Stomach (tissue), 9 donors: ENCODE measurements around the gene PITPNC1. TPM values are rescaled to one million over a fixed set of nuclear protein-coding genes. Genes with fewer than 3 reads are reported as not detected.

Source experiments
- DNase-seq, 2 donors: peaks; one replicate each; pipeline versions ENCODE4 v3.0.0 to v3.0.0-alpha.2; 2013 to 2019
- H3K27ac ChIP-seq, 5 donors: fragments of 200-600 bp in 4 of 5; sonication (generic) in 4 of 5; one replicate each; pipeline ENCODE4 v1.5.1; 2013 to 2019; ENCODE audit warnings: mild to moderate bottlenecking in 1 of 5, moderate library complexity in 1 of 5
- H3K27me3 ChIP-seq, 3 donors: fragments of 200-600 bp; sonication (generic); one replicate each; pipeline ENCODE4 v1.5.1; 2017 to 2019; ENCODE audit warnings: mixed run types in 1 of 3
- H3K36me3 ChIP-seq, 4 donors: fragments of 200-600 bp; sonication (generic); 1 replicate in 3 of 4; 2 replicates in 1 of 4; pipeline ENCODE4 v1.5.1; 2016 to 2019
- H3K4me1 ChIP-seq, 4 donors: fragments of 200-600 bp; sonication (generic); one replicate each; pipeline ENCODE4 v1.5.1; 2016 to 2019
- H3K4me3 ChIP-seq, 4 donors: fragments of 200-600 bp; sonication (generic) in 3 of 4; one replicate each; pipeline ENCODE4 v1.5.1; 2016 to 2019; ENCODE audit warnings: mild to moderate bottlenecking in 1 of 4
- H3K9me3 ChIP-seq, 4 donors: fragments of 200-600 bp; sonication (generic); one replicate each; pipeline ENCODE4 v1.5.1; 2016 to 2019
- CTCF ChIP-seq, 7 experiments: fragments of 450-650 bp in 4 of 7; fragments of 200-600 bp in 3 of 7; sonication (generic) in 3 of 7; IDR thresholded peaks; one replicate each; pipeline ENCODE4 v1.5.1; 2016 to 2019; ENCODE audit warnings: antibody characterized with exemption in 7 of 7, control low read depth in 2 of 7, mild to moderate bottlenecking in 1 of 7
- EP300 ChIP-seq: sonication (generic); formaldehyde crosslinking; IDR thresholded peaks from one replicate; pipeline ENCODE4 v1.6.1; 2017; ENCODE audit warnings: antibody characterized with exemption
- POLR2A ChIP-seq, 4 donors: fragments of 450-650 bp; IDR thresholded peaks; one replicate each; pipeline ENCODE4 v1.6.1; 2016; ENCODE audit warnings: antibody characterized with exemption in 4 of 4, control low read depth in 2 of 4, mild to moderate bottlenecking in 1 of 4, moderate library complexity in 1 of 4
- POLR2AphosphoS5 ChIP-seq, 3 donors: sonication (generic); formaldehyde crosslinking; IDR thresholded peaks; one replicate each; pipeline ENCODE4 v1.6.1; 2016; ENCODE audit warnings: antibody characterized with exemption in 3 of 3
- WGBS, 5 donors: extraction: QIAGEN DNeasy Blood & Tissue Kit in 3 of 5; methylation state at CpG; one replicate each; pipeline versions ENCODE4 v1.1.5 to v1.1.7; 2013 to 2018; 5-methylcytosine and 5-hydroxymethylcytosine counted together
- intact Hi-C: fragments of 100-400 bp; cut with DNase I; formaldehyde crosslinking; loops from one replicate; pipeline ENCODE4 v1.15.1; 2023; ENCODE audit warnings: low total_unique reads
- polyA plus RNA-seq, 3 donors: library from polyadenylated mRNA; stranded (reverse); fragments of 200-250 nt; gene quantifications; one replicate each; pipeline ENCODE4 v1.2.3, GENCODE V29; 2013
- total RNA-seq, 5 donors: library from RNA; depleted of rRNA; stranded (reverse); fragments of >200 nt; gene quantifications; one replicate each; pipeline versions ENCODE4 v1.1.0 to v1.2.3, GENCODE V29; 2014 to 2016
- donor health status: healthy with polysubstance abuse.
- donor health status: Bipolar disorder and iron deficiency.
- donor health status: healthy.

The PITPNC1 gene
- total and polyA plus RNA-seq, 8 donors, result 2.3 to 25.3 (median 14.4) TPM

- Histone ChIP-seq H3K4me1 (peaks cover 0 to 14% (median 3%) of the 10 kb centered on the region in 4 donors), H3K27me3 (no peaks in the 10 kb centered on the region), H3K36me3 (peaks cover 0 to 5% (median 2%) of the 10 kb centered on the region in 4 donors), H3K9me3 (peaks cover 0 to 5% (median 0%) of the 10 kb centered on the region in 4 donors), H3K4me3 (no peak overlapping the region), H3K27ac (no peak overlapping the region)
- intact Hi-C loops, result no loop called here
- no peak for DNase-seq
- no peak for TF ChIP-seq CTCF (IDR thresholded peaks at IDR 0.05)
- no peak for TF ChIP-seq EP300
- no peak for TF ChIP-seq POLR2AphosphoS5 (IDR thresholded peaks at IDR 0.05)
- no peak for TF ChIP-seq POLR2A (IDR thresholded peaks at IDR 0.05)
- 94 to 99% (median 98%) methylated on average over 6 of the region's 6 CpGs for WGBS, 5 donors
Observed at GRCh38 chr17:67554634-67555033, 177.6 kb downstream of the PITPNC1 start.

- Histone ChIP-seq H3K4me3 (no peak overlapping the region), H3K36me3 (peaks cover 0 to 5% (median 2%) of the 10 kb centered on the region in 4 donors), H3K27ac (no peak overlapping the region), H3K4me1 (peaks cover 0 to 11% (median 3%) of the 10 kb centered on the region in 4 donors), H3K9me3 (peaks cover 0 to 5% (median 0%) of the 10 kb centered on the region in 4 donors), H3K27me3 (no peaks in the 10 kb centered on the region)
- intact Hi-C loops, result no loop called here
- 89 to 100% (median 100%) methylated on average over 1 of the region's 1 CpG for WGBS, 5 donors
- DNase-seq, result no peak
- no peak for TF ChIP-seq POLR2AphosphoS5 (IDR thresholded peaks at IDR 0.05)
- no peak for TF ChIP-seq CTCF (IDR thresholded peaks at IDR 0.05)
- no peak for TF ChIP-seq POLR2A (IDR thresholded peaks at IDR 0.05)
- no peak for TF ChIP-seq EP300
Observed at GRCh38 chr17:67555855-67556254, 178.8 kb downstream of the PITPNC1 start.

GRCh38 chr17:67557052-67557845 is 180.2 kb downstream of the PITPNC1 start:
- DNase-seq, result no peak
- Histone ChIP-seq H3K27me3 (no peaks in the 10 kb centered on the region), H3K36me3 (peaks cover 0 to 5% (median 2%) of the 10 kb centered on the region in 4 donors), H3K4me3 (no peak overlapping the region), H3K4me1 (peaks cover 0 to 11% (median 3%) of the 10 kb centered on the region in 4 donors), H3K27ac (no peak overlapping the region), H3K9me3 (peaks cover 0 to 5% (median 0%) of the 10 kb centered on the region in 4 donors)
- intact Hi-C loops, result no loop called here
- TF ChIP-seq POLR2AphosphoS5 (IDR thresholded peaks at IDR 0.05) (no peak), EP300 (no peak), POLR2A (IDR thresholded peaks at IDR 0.05) (no peak), CTCF (IDR thresholded peaks at IDR 0.05) (no peak)
- 92 to 96% (median 92%) methylated on average over 11 of the region's 11 CpGs for WGBS, 5 donors

- TF ChIP-seq POLR2AphosphoS5 (IDR thresholded peaks at IDR 0.05) (no peak), POLR2A (IDR thresholded peaks at IDR 0.05) (no peak), CTCF (IDR thresholded peaks at IDR 0.05) (no peak), EP300 (no peak)
- Histone ChIP-seq H3K36me3 (peaks cover 0 to 5% (median 2%) of the 10 kb centered on the region in 4 donors), H3K4me3 (no peak overlapping the region), H3K27ac (no peak overlapping the region), H3K9me3 (peaks cover 0 to 5% (median 0%) of the 10 kb centered on the region in 4 donors), H3K4me1 (peaks cover 0 to 11% (median 3%) of the 10 kb centered on the region in 4 donors), H3K27me3 (no peaks in the 10 kb centered on the region)
- intact Hi-C loops, result no loop called here
- DNase-seq, result no peak
- WGBS, 5 donors, result 81 to 85% (median 84%) methylated on average over 5 of the region's 5 CpGs
Observed at GRCh38 chr17:67557921-67558320, 180.8 kb downstream of the PITPNC1 start.
